Uterus (tissue), 4 donors: ENCODE data around the gene LRCH2. TPM values are rescaled to one million over a fixed set of nuclear protein-coding genes. Genes with fewer than 3 reads are reported as not detected.

Experiments used
- DNase-seq, 2 donors: peaks; one replicate each; pipeline ENCODE4 v3.0.0-alpha.2; 2019 to 2020
- H3K27ac ChIP-seq, 2 donors: fragments of 200-600 bp; sonication (generic); 1 replicate in 1 of 2; 2 replicates in 1 of 2; pipeline ENCODE4 v1.5.1; 2016 to 2018
- H3K27me3 ChIP-seq, 2 donors: fragments of 200-600 bp; sonication (generic); one replicate each; pipeline ENCODE4 v1.5.1; 2018 to 2019; ENCODE audit warnings: control low read depth in 1 of 2
- H3K36me3 ChIP-seq, 2 donors: fragments of 200-600 bp; sonication (generic); one replicate each; pipeline ENCODE4 v1.5.1; 2019; ENCODE audit warnings: control low read depth in 1 of 2
- H3K4me1 ChIP-seq, 2 donors: fragments of 200-600 bp; sonication (generic); one replicate each; pipeline ENCODE4 v1.5.1; 2018 to 2019; ENCODE audit warnings: control low read depth in 1 of 2
- H3K4me3 ChIP-seq, 2 donors: fragments of 200-600 bp; sonication (generic); 1 replicate in 1 of 2; 2 replicates in 1 of 2; pipeline ENCODE4 v1.5.1; 2018 to 2019; ENCODE audit warnings: mild to moderate bottlenecking in 1 of 2
- H3K9me3 ChIP-seq, 2 donors: fragments of 200-600 bp; sonication (generic); one replicate each; pipeline ENCODE4 v1.5.1; 2019; ENCODE audit warnings: control low read depth in 1 of 2
- CTCF ChIP-seq, 4 experiments: fragments of 200-600 bp in 2 of 4; fragments of 450-650 bp in 2 of 4; sonication (generic) in 2 of 4; IDR thresholded peaks; one replicate each; pipeline ENCODE4 v1.5.1; 2016 to 2019; ENCODE audit warnings: antibody characterized with exemption in 4 of 4, mild to moderate bottlenecking in 2 of 4, moderate library complexity in 1 of 4
- POLR2A ChIP-seq, 2 donors: fragments of 450-650 bp; IDR thresholded peaks; one replicate each; pipeline ENCODE4 v1.6.1; 2016; ENCODE audit warnings: antibody characterized with exemption in 2 of 2, mild to moderate bottlenecking in 1 of 2, moderate library complexity in 1 of 2
- intact Hi-C: fragments of 100-400 bp; cut with DNase I; formaldehyde crosslinking; loops from one replicate; pipeline ENCODE4 v1.15.1; 2023; ENCODE audit warnings: low total_unique reads
- total RNA-seq, 4 donors: library from RNA; depleted of rRNA in 3 of 4; stranded (reverse); fragments of >200 nt in 3 of 4; gene quantifications; one replicate each; pipeline versions ENCODE4 v1.1.0 to v1.2.4, GENCODE V29; 2014 to 2023
- donor health status: DM: yes; HTN: yes; CAD: no.

Gene LRCH2
- total RNA-seq: 10 to 100 TPM in 3 of 4 donors, 1 to 10 TPM in 1; 3.3 to 23.3 (median 15.9) TPM

- Histone ChIP-seq H3K27me3 (no peaks in the 10 kb centered on the region), H3K4me1 (no peaks in the 10 kb centered on the region), H3K36me3 (no peaks in the 10 kb centered on the region), H3K9me3 (no peaks in the 10 kb centered on the region), H3K4me3 (peak within 1 kb of the TSS; percentile 53 to 58), H3K27ac (peak within 1 kb of the TSS; percentile 70 to 85)
- peak; percentile 47 to 55 for DNase-seq
- no peak for TF ChIP-seq POLR2A (IDR thresholded peaks at IDR 0.05)
- no peak for TF ChIP-seq CTCF (IDR thresholded peaks at IDR 0.05)
- intact Hi-C loops: no loop called here
Observed at GRCh38 chrX:115233497-115234455, at the start of gene LRCH2. LRCH2 (minus strand) TSS chrX:115234096; CDS start chrX:115234041, 55 bp downstream.

- H3K9me3 ChIP-seq: no peaks in the 10 kb centered on the region
- H3K27ac ChIP-seq: no peak overlapping the region
- H3K4me1 ChIP-seq: no peaks in the 10 kb centered on the region
- intact Hi-C loops: no loop called here
- H3K27me3 ChIP-seq: peaks cover 0 to 16% of the 10 kb centered on the region in 2 donors
- TF ChIP-seq CTCF (IDR thresholded peaks at IDR 0.05) (no peak), POLR2A (IDR thresholded peaks at IDR 0.05) (no peak)
- H3K36me3 ChIP-seq: no peaks in the 10 kb centered on the region
- no peak for DNase-seq
- no peak overlapping the region for H3K4me3 ChIP-seq
Observed at GRCh38 chrX:115269051-115269683, 35.3 kb upstream of the LRCH2 start.

- intact Hi-C loops: no loop called here
Observed at GRCh38 chrX:115268421-115268820, 34.5 kb upstream of the LRCH2 start.

GRCh38 chrX:115266300-115266699 lies 32.4 kb upstream of the LRCH2 start:
- H3K9me3 ChIP-seq: no peaks in the 10 kb centered on the region
- H3K36me3 ChIP-seq: no peaks in the 10 kb centered on the region
- intact Hi-C loops: no loop called here
- H3K27me3 ChIP-seq: peaks cover 0 to 12% of the 10 kb centered on the region in 2 donors
- H3K4me3 ChIP-seq: no peak overlapping the region
- no peak for DNase-seq
- no peak overlapping the region for H3K27ac ChIP-seq
- no peaks in the 10 kb centered on the region for H3K4me1 ChIP-seq
- TF ChIP-seq POLR2A (IDR thresholded peaks at IDR 0.05) (no peak), CTCF (IDR thresholded peaks at IDR 0.05) (no peak)

More at GRCh38 chrX:115268421-115268820, 34.5 kb upstream of the LRCH2 start:
- H3K27ac ChIP-seq: no peak overlapping the region
- H3K27me3 ChIP-seq: peaks cover 0 to 12% of the 10 kb centered on the region in 2 donors
- H3K36me3 ChIP-seq: no peaks in the 10 kb centered on the region
- H3K9me3 ChIP-seq: no peaks in the 10 kb centered on the region
- H3K4me1 ChIP-seq: no peaks in the 10 kb centered on the region
- no peak for DNase-seq
- H3K4me3 ChIP-seq: no peak overlapping the region
- peak in 1 of 4 experiments; percentile 15 for TF ChIP-seq CTCF (IDR thresholded peaks at IDR 0.05)
- no peak for TF ChIP-seq POLR2A (IDR thresholded peaks at IDR 0.05)

GRCh38 chrX:115264009-115264408 lies 30.1 kb upstream of the LRCH2 start:
- Histone ChIP-seq H3K36me3 (no peaks in the 10 kb centered on the region), H3K27ac (no peak overlapping the region), H3K4me1 (no peaks in the 10 kb centered on the region), H3K4me3 (no peak overlapping the region), H3K9me3 (no peaks in the 10 kb centered on the region), H3K27me3 (peaks cover 0 to 12% of the 10 kb centered on the region in 2 donors)
- no peak for DNase-seq
- intact Hi-C loops: no loop called here
- TF ChIP-seq CTCF (IDR thresholded peaks at IDR 0.05): no peak
- no peak for TF ChIP-seq POLR2A (IDR thresholded peaks at IDR 0.05)
